ENCODE data around the gene TNFSF10.

TNFSF10 gene

GRCh38 chr3:172461530-172462138 is 61.6 kb downstream of the TNFSF10 start:
- in situ Hi-C loops (cut with MboI; ENCODE audit: low sequenced_read_pairs) = no loop called here

GRCh38 chr3:172456404-172456803 is 66.8 kb downstream of the TNFSF10 start:
- in situ Hi-C loops (cut with MboI; ENCODE audit: low sequenced_read_pairs) = no loop called here
